Activated CD8-positive, alpha-beta memory T cell treated with anti-CD3 and anti-CD28 coated beads for 1 hour (primary cell): ENCODE results near the gene WRAP53.

Experiments
- DNase-seq, 2 donors: peaks; one replicate each; pipeline ENCODE4 v3.0.0-alpha.2; 2020; ENCODE audit warnings: low read depth in 1 of 2; ENCODE audit errors: extremely low read depth in 1 of 2

The WRAP53 gene

DNA sequence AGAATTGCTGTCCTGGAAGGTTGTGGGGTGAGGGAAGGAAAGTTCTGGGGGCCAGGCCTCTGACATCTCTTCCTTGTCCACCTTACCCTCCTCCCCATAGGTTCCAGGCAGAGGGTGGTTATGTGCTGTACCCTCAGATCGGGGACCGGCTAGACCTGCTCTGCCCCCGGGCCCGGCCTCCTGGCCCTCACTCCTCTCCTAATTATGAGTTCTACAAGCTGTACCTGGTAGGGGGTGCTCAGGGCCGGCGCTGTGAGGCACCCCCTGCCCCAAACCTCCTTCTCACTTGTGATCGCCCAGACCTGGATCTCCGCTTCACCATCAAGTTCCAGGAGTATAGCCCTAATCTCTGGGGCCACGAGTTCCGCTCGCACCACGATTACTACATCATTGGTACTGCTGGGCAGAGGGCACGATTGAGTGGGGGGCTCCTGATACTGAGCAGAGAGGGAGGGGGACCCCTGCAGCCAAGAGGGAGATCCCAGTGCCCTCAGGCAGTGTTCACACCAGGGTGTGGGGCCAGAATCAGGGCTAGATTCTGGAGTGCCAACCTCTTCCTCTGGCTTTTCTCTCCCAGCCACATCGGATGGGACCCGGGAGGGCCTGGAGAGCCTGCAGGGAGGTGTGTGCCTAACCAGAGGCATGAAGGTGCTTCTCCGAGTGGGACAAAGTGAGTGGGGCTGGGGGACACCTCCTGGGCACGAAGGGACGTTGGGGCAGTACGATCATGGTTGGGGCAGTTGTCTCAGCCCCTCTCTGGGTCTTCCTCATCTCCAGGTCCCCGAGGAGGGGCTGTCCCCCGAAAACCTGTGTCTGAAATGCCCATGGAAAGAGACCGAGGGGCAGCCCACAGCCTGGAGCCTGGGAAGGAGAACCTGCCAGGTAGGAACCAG, 19.8 kb downstream of the WRAP53 start:
- no peak for DNase-seq

DNA sequence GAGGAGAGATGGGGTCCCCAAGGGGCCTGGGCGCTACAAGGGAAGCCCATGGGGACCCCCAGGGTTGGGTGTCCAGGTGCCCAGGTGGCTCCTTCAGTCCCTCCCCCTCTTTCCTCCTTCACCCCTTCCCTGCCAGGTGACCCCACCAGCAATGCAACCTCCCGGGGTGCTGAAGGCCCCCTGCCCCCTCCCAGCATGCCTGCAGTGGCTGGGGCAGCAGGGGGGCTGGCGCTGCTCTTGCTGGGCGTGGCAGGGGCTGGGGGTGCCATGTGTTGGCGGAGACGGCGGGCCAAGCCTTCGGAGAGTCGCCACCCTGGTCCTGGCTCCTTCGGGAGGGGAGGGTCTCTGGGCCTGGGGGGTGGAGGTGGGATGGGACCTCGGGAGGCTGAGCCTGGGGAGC, 20.8 kb downstream of the WRAP53 start:
- DNase-seq: no peak

DNA sequence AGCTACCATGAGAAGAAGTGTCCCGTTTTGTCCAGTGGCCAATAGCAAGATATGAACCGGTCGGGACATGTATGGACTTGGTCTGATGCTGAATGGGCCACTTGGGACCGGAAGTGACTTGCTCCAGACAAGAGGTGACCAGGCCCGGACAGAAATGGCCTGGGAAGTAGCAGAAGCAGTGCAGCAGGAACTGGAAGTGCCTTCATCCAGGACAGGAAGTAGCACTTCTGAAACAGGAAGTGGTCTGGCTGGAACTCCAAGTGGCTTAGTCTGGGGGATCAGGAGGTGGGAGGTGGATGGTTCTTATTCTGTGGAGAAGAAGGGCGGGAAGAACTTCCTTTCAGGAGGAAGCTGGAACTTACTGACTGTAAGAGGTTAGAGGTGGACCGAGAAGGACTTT, 22.0 kb downstream of the WRAP53 start:
- no peak for DNase-seq

GRCh38 chr17:7711051-7711755, 22.9 kb downstream of the WRAP53 start:
- DNase-seq: no peak

DNA sequence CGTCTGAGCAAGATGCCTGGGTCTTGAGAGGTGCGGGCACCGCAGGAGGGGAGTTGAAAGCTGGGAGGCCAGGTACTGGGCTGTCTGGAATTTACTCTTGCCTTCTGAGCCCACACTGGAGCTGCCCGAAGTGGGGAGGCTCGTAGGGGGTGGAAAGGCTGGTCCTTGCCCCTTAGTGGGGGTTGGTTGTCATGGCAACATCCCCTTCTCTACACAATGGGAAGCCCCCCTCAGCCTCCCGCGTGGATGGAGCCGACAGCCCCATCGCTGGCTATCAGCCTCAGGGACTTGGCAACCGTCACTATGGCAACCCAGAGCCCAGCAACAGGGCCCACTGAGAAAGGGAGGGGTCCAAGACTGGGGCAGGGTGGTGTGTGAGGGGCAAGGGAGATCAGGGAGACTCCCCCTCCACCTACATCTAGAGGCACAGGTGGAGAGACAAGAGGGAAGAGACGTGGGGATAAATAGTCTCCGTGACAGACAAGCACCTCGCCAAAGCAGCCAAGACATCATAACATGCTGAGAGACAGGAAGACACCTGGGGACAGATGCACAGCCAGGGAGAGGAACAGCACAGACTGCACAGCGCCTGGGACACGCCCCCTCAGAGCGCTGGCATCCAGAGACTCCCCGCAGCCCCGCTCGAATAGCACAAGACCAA, 24.0 kb downstream of the WRAP53 start:
- no peak for DNase-seq

- DNase-seq: no peak
These were observed 25.5 kb downstream of the WRAP53 start for GRCh38 chr17:7713782-7714181.

DNA sequence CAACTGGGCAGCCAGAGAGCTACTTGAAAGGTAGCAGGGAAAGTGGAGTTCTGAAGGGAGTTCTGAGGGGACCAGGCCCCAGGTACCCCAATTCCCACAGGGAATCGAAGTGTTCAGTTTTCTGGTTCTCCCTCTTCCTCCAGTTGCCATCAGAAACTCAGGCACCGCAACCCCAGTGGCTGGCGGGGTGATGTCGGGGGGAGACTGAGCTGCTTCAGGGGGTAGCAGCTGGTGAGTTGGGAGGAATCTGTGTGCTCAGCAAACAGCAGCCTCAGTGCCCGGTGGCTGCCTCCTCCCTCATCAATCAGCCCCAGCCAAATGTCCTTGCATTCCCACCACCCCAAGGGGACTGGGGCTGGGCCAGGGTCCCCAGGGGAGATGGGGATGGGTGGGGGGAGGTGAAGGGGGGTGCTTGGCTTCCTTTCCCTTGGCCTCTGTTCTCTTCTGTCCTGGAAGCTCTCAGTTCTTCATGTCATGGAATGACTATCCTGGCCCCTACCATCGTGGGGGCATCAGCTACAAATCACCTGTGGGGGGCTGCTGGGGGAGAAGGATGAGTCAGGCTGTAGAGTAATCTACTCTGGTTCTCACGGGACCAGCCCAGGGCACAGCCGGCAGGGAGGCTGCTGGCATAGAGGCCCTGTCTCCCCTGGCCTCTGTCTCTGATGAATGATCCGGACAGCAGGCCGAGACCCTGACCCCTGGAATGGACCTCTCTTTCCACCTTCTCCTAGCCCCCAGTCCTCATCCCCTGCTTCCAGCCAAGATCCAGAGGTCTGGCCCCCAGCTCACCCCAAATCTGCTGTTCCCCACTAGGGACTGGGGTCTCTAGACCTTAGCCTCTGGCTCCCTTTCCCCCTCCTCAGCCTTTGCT, 26.7 kb downstream of the WRAP53 start:
- no peak for DNase-seq

DNA sequence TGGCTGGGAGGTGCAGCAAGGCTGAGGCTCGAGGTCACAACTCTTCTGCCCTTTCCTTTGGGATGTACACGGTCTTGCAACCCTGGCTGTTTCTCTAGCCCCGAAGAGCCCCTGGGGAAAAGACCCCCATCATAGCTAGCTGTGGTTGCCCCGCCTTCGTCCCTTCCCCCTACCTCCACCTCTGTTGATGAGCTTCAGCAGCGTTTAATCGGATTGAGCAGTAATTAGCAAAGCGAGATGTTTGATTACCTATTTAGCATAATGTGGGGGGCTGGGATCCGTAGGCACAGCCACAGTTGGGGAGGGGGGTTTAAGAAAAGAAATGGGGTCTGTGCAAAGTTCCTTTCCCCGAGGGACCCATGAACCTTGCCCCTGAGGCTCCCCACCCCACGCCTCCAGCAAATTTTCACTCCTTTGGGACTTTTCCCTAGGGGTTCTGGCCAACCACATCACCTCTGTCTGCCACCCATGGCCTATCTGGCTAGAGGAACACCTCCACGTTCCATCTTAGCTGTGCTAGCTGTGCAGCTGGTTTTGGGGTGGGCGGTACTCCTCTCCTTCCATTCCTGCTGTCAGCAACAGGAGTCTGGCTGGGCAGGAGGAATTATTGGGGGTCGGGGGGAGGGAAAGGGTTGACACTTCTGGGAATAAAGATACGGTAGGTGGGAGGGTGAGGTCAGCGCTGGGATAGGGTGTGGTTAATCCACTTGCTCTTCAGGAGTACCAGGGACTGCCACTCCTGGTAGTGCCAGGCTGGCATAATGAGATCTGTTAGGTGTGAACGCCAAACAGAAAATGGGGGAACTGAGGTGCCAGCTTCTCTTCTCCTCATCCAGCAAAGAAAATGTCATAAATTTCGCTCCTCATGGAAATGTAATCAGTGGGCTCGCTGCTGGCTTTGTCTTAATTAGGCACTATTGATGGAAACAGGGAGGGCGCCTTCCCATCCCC, 27.9 kb downstream of the WRAP53 start:
- no peak for DNase-seq

GRCh38 chr17:7716901-7717755, 28.9 kb downstream of the WRAP53 start, which contains the start of gene DNAH2:
TSS of gene DNAH2 (plus strand) at chr17:7717744. CDS start at chr17:7719735, 1,991 bp downstream.
- peak in 1 of 2 donors; percentile 17 for DNase-seq

- DNase-seq: no peak
These were observed 29.6 kb downstream of the WRAP53 start for GRCh38 chr17:7717756-7718350.

DNA sequence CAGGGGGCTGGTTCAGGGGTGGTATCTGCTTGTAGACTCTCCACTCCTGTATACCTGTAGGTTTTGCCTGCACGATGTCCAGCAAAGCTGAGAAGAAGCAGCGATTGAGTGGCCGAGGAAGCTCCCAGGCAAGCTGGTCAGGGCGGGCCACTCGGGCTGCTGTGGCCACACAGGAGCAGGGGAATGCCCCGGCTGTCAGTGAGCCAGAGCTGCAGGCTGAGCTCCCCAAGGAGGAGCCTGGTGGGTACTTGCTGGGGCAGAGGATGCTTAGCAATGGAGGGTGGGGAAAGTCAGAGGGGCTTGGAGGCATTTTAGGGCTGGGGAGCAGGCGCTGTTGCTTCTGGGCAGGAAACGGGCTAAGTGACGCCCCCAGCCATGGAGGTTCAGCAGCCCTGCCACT, 31.4 kb downstream of the WRAP53 start:
- DNase-seq: no peak

- DNase-seq: no peak
These were observed 31.8 kb downstream of the WRAP53 start for GRCh38 chr17:7720125-7720524.

- no peak for DNase-seq
These were observed 33.3 kb downstream of the WRAP53 start for GRCh38 chr17:7721612-7722011.

DNA sequence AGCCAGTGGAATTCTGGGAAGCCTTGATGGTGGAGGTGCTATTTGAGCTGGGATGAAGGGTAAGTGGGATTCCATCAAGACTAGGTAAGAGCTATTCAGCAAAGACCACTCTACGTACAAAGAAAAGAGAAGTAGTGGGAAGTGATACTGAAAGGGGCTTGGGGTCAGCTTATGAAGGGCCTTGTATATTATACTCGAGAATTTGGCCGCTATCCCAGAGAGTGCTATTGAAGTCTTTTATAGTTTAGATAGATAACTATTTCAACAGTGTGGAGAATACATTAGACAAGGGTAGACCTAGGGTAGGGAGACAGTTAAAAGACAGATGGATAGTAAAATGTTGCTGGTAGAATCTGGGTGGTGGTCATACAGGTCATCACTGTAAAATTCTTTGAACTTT, 39.6 kb downstream of the WRAP53 start:
- no peak for DNase-seq

DNA sequence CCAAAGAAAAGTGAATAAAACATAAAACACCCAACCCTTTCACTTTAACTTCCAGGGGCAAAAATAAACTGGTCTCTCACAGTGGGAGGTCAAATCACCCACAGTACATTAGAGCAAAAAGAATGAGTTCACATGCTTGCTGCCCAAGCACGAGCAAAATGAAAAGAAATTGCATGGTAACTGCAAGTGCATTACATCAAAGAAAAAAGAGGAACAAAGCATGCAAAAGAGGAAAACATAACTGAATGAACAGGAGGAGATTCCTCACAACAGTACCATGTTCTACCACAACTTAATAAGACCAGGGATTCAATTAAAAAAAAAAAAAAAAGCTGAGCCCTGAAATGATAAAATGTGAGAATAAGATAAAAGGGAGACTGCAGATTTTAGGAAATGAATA, 41.5 kb downstream of the WRAP53 start:
- DNase-seq: no peak

DNA sequence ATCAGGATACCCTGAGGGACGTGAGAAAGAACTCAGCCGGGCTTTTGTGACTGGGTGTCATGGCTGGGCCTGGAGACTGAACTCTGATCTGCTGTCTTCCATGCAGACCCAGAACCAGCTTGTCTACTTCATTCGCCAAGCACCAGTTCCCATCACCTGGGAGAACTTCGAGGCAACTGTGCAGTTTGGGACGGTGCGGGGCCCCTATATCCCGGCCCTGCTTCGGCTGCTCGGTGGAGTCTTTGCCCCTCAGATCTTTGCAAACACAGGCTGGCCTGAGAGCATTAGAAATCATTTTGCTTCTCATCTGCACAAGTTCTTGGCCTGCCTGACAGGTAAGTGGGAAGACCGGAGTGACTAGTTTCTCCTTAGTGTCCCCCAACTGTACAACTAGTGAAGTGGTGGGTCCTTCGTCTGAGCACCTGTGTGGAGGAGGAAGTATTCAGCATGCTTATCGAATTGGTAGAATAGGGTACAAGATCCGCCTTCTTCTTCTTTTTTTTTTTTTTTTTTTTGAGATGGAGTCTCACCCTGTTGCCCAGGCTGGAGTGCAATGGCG, 44.8 kb downstream of the WRAP53 start:
- no peak for DNase-seq

- DNase-seq: no peak
These were observed 49.3 kb downstream of the WRAP53 start for GRCh38 chr17:7737601-7738000.

GRCh38 chr17:7739746-7740145, 51.5 kb downstream of the WRAP53 start:
- DNase-seq: no peak
